GM18868 (cell line): Measurements from ENCODE around the gene SLC29A2.
"Not testable (repeated sequence)": the region's sequence is repeated elsewhere in the genome, so short reads cannot be mapped to it uniquely, and the experiment has no call there.

ENCODE experiments used
- ATAC-seq: cut with Tn5 transposase; IDR thresholded peaks from one replicate; pipeline ENCODE4 v1.9.1; 2021; ENCODE audit warnings: mild to moderate bottlenecking, moderate library complexity; ENCODE audit not compliant: unreplicated experiment

Gene SLC29A2

GRCh38 chr11:66350560-66351235, 20.9 kb downstream of the SLC29A2 start:
- ATAC-seq: not testable (repeated sequence)

- ATAC-seq: no peak
Measured at GRCh38 chr11:66349084-66349386, 22.5 kb downstream of the SLC29A2 start.

- peak; percentile 51 for ATAC-seq
Measured at GRCh38 chr11:66347425-66348276, 23.9 kb downstream of the SLC29A2 start, which contains the start of gene B4GAT1. TSS of gene B4GAT1 (minus strand) at chr11:66347629. CDS start at chr11:66347545, 84 bp downstream.

GRCh38 chr11:66346476-66347424, 24.8 kb downstream of the SLC29A2 start:
- ATAC-seq: no peak

GRCh38 chr11:66345316-66345649, 26.3 kb downstream of the SLC29A2 start:
- ATAC-seq: peak; percentile 14

GRCh38 chr11:66344550-66345315, 26.8 kb downstream of the SLC29A2 start, which contains the start of gene BRMS1:
TSS of gene BRMS1 (minus strand) at chr11:66345104. CDS start at chr11:66342234, 2,870 bp downstream.
- peak; percentile 66 for ATAC-seq

GRCh38 chr11:66343176-66343575, 28.4 kb downstream of the SLC29A2 start:
- ATAC-seq: no peak

- ATAC-seq: no peak
Measured at GRCh38 chr11:66341502-66342126, 29.9 kb downstream of the SLC29A2 start.

- ATAC-seq: no peak
Measured at GRCh38 chr11:66340596-66341501, 30.7 kb downstream of the SLC29A2 start.

GRCh38 chr11:66339686-66340483, 31.7 kb downstream of the SLC29A2 start:
- ATAC-seq: no peak

GRCh38 chr11:66339162-66339675, 32.3 kb downstream of the SLC29A2 start:
- no peak for ATAC-seq

GRCh38 chr11:66338276-66339161, 33.0 kb downstream of the SLC29A2 start:
- ATAC-seq: no peak

GRCh38 chr11:66337103-66337899, 34.3 kb downstream of the SLC29A2 start:
- ATAC-seq: no peak

- ATAC-seq: no peak
Measured at GRCh38 chr11:66336234-66337102, 35.1 kb downstream of the SLC29A2 start, which contains the start of gene RIN1. TSS of gene RIN1 (minus strand) at chr11:66336434. CDS start at chr11:66336402, 32 bp downstream.
